IPS-18a (cell line): ENCODE data around the gene HMOX2.

Experiments
- H3K27ac ChIP-seq: one replicate; pipeline ENCODE4 v1.5.1; 2013; ENCODE audit warnings: low read length
- H3K27me3 ChIP-seq: one replicate; pipeline ENCODE4 v1.6.1; 2013; ENCODE audit warnings: mild to moderate bottlenecking, low read length; ENCODE audit not compliant: control insufficient read depth, insufficient read depth
- H3K36me3 ChIP-seq: one replicate; pipeline ENCODE4 v1.6.1; 2013; ENCODE audit warnings: low read depth, low read length; ENCODE audit not compliant: control insufficient read depth
- H3K4me1 ChIP-seq: one replicate; pipeline ENCODE4 v1.6.1; 2013; ENCODE audit warnings: low read depth, low read length; ENCODE audit not compliant: control insufficient read depth
- H3K4me3 ChIP-seq: one replicate; pipeline ENCODE4 v1.5.1; 2013; ENCODE audit warnings: low read length
- H3K9ac ChIP-seq: one replicate; pipeline ENCODE4 v1.6.1; 2013; ENCODE audit warnings: mild to moderate bottlenecking, low read length, moderate library complexity
- H3K9me3 ChIP-seq: one replicate; pipeline ENCODE4 v1.6.1; 2013; ENCODE audit warnings: low read depth, low read length; ENCODE audit not compliant: control insufficient read depth

HMOX2 gene

GRCh38 chr16:4507588-4508345 lies 31.6 kb downstream of the HMOX2 start:
- Histone ChIP-seq H3K4me3 (no peak overlapping the region), H3K27me3 (no peaks in the 10 kb centered on the region), H3K36me3 (peaks cover 25% of the 10 kb centered on the region), H3K9ac (no peak overlapping the region), H3K9me3 (no peaks in the 10 kb centered on the region), H3K27ac (no peak overlapping the region), H3K4me1 (no peaks in the 10 kb centered on the region)

- no peak overlapping the region for H3K27ac ChIP-seq
- no peaks in the 10 kb centered on the region for H3K27me3 ChIP-seq
- no peak overlapping the region for H3K9ac ChIP-seq
- H3K4me3 ChIP-seq: no peak overlapping the region
- no peaks in the 10 kb centered on the region for H3K9me3 ChIP-seq
- H3K36me3 ChIP-seq: peaks cover 30% of the 10 kb centered on the region
- no peaks in the 10 kb centered on the region for H3K4me1 ChIP-seq
These were observed 32.6 kb downstream of the HMOX2 start for GRCh38 chr16:4508806-4509205.

GRCh38 chr16:4509420-4509819 lies 33.2 kb downstream of the HMOX2 start:
- Histone ChIP-seq H3K27me3 (no peaks in the 10 kb centered on the region), H3K36me3 (peaks cover 30% of the 10 kb centered on the region), H3K4me1 (no peaks in the 10 kb centered on the region)

GRCh38 chr16:4510131-4510530 lies 33.9 kb downstream of the HMOX2 start:
- H3K27ac ChIP-seq: no peak overlapping the region
- no peak overlapping the region for H3K9ac ChIP-seq
- H3K4me1 ChIP-seq: no peaks in the 10 kb centered on the region
- H3K9me3 ChIP-seq: no peaks in the 10 kb centered on the region
- peaks cover 30% of the 10 kb centered on the region for H3K36me3 ChIP-seq
- no peaks in the 10 kb centered on the region for H3K27me3 ChIP-seq
- no peak overlapping the region for H3K4me3 ChIP-seq

More at GRCh38 chr16:4509420-4509819, 33.2 kb downstream of the HMOX2 start:
- Histone ChIP-seq H3K4me3 (no peak overlapping the region), H3K27ac (no peak overlapping the region), H3K9ac (no peak overlapping the region), H3K9me3 (no peaks in the 10 kb centered on the region)

GRCh38 chr16:4510747-4511426 lies 34.7 kb downstream of the HMOX2 start:
- Histone ChIP-seq H3K36me3 (peaks cover 30% of the 10 kb centered on the region), H3K27me3 (no peaks in the 10 kb centered on the region), H3K4me3 (no peak overlapping the region), H3K9me3 (no peaks in the 10 kb centered on the region), H3K27ac (no peak overlapping the region), H3K4me1 (no peaks in the 10 kb centered on the region), H3K9ac (no peak overlapping the region)

GRCh38 chr16:4511441-4512082 lies 35.4 kb downstream of the HMOX2 start:
- Histone ChIP-seq H3K9ac (no peak overlapping the region), H3K9me3 (no peaks in the 10 kb centered on the region), H3K4me3 (no peak overlapping the region), H3K36me3 (peaks cover 30% of the 10 kb centered on the region), H3K27me3 (no peaks in the 10 kb centered on the region), H3K27ac (no peak overlapping the region), H3K4me1 (no peaks in the 10 kb centered on the region)

GRCh38 chr16:4512473-4512872 lies 36.3 kb downstream of the HMOX2 start:
- H3K4me1 ChIP-seq: no peaks in the 10 kb centered on the region
- H3K27me3 ChIP-seq: no peaks in the 10 kb centered on the region
- peaks cover 30% of the 10 kb centered on the region for H3K36me3 ChIP-seq
- no peak overlapping the region for H3K27ac ChIP-seq
- H3K4me3 ChIP-seq: no peak overlapping the region
- no peak overlapping the region for H3K9ac ChIP-seq
- no peaks in the 10 kb centered on the region for H3K9me3 ChIP-seq

- peaks cover 22% of the 10 kb centered on the region for H3K36me3 ChIP-seq
- H3K27me3 ChIP-seq: no peaks in the 10 kb centered on the region
- no peak overlapping the region for H3K9ac ChIP-seq
- H3K9me3 ChIP-seq: no peaks in the 10 kb centered on the region
- H3K4me1 ChIP-seq: no peaks in the 10 kb centered on the region
- no peak overlapping the region for H3K4me3 ChIP-seq
- no peak overlapping the region for H3K27ac ChIP-seq
These were observed 37.1 kb downstream of the HMOX2 start for GRCh38 chr16:4513086-4513860.

GRCh38 chr16:4513881-4514280 lies 37.7 kb downstream of the HMOX2 start:
- Histone ChIP-seq H3K4me3 (no peak overlapping the region), H3K4me1 (no peaks in the 10 kb centered on the region), H3K9me3 (no peaks in the 10 kb centered on the region), H3K27me3 (no peaks in the 10 kb centered on the region), H3K36me3 (peaks cover 22% of the 10 kb centered on the region), H3K9ac (no peak overlapping the region), H3K27ac (no peak overlapping the region)

GRCh38 chr16:4514606-4515005 lies 38.4 kb downstream of the HMOX2 start:
- Histone ChIP-seq H3K4me1 (no peaks in the 10 kb centered on the region), H3K9me3 (no peaks in the 10 kb centered on the region), H3K27ac (no peak overlapping the region), H3K27me3 (no peaks in the 10 kb centered on the region), H3K9ac (no peak overlapping the region), H3K36me3 (peaks cover 19% of the 10 kb centered on the region), H3K4me3 (no peak overlapping the region)

- peaks cover 13% of the 10 kb centered on the region for H3K36me3 ChIP-seq
- no peak overlapping the region for H3K9ac ChIP-seq
- H3K4me1 ChIP-seq: no peaks in the 10 kb centered on the region
These were observed 39.5 kb downstream of the HMOX2 start for GRCh38 chr16:4515611-4516233.

More at GRCh38 chr16:4515611-4516233, 39.5 kb downstream of the HMOX2 start:
- Histone ChIP-seq H3K9me3 (no peaks in the 10 kb centered on the region), H3K27ac (no peak overlapping the region), H3K27me3 (no peaks in the 10 kb centered on the region), H3K4me3 (no peak overlapping the region)
